Measurements from ENCODE around the gene RNF207.
A peak's percentile ranks its signal among the peaks of the same experiment; 100 is the strongest.

The RNF207 gene

GRCh38 chr1:6205849-6206519 lies at the start of gene RNF207:
RNF207 (plus strand) TSS chr1:6206119; CDS start chr1:6206536, 417 bp downstream.
- DNase-seq, result peak; percentile 29

- DNase-seq, result no peak
These were observed 48.8 kb upstream of the RNF207 start for GRCh38 chr1:6157132-6157527.

GRCh38 chr1:6157528-6158174 lies 48.3 kb upstream of the RNF207 start:
- DNase-seq, result no peak

GRCh38 chr1:6158181-6158580 lies 47.7 kb upstream of the RNF207 start:
- no peak for DNase-seq

- no peak for DNase-seq
These were observed 43.6 kb upstream of the RNF207 start for GRCh38 chr1:6162341-6162740.

- DNase-seq, result no peak
These were observed 43.1 kb upstream of the RNF207 start for GRCh38 chr1:6162773-6163172.

- no peak for DNase-seq
These were observed 42.5 kb upstream of the RNF207 start for GRCh38 chr1:6163191-6163972.

GRCh38 chr1:6163973-6164617 lies 41.8 kb upstream of the RNF207 start:
- no peak for DNase-seq

GRCh38 chr1:6165027-6165426 lies 40.9 kb upstream of the RNF207 start:
- DNase-seq, result no peak

GRCh38 chr1:6165441-6165985 lies 40.4 kb upstream of the RNF207 start:
- no peak for DNase-seq

- DNase-seq, result no peak
These were observed 39.7 kb upstream of the RNF207 start for GRCh38 chr1:6166221-6166620.

- no peak for DNase-seq
These were observed 39.1 kb upstream of the RNF207 start for GRCh38 chr1:6166655-6167390.

GRCh38 chr1:6167391-6168303 lies 38.3 kb upstream of the RNF207 start:
- DNase-seq, result no peak

- DNase-seq, result no peak
These were observed 36.9 kb upstream of the RNF207 start for GRCh38 chr1:6168947-6169586.

- DNase-seq, result no peak
These were observed 35.7 kb upstream of the RNF207 start for GRCh38 chr1:6170116-6170741.

GRCh38 chr1:6170742-6171201 lies 35.1 kb upstream of the RNF207 start:
- no peak for DNase-seq

GRCh38 chr1:6171548-6172124 lies 34.3 kb upstream of the RNF207 start:
- DNase-seq, result peak; percentile 27

GRCh38 chr1:6172549-6172948 lies 33.4 kb upstream of the RNF207 start:
- no peak for DNase-seq

GRCh38 chr1:6174621-6175410 lies 31.1 kb upstream of the RNF207 start:
- no peak for DNase-seq
